Endothelial cell of umbilical vein (primary cell): ENCODE measurements around the gene ST6GALNAC3. TPM values are rescaled to one million over a fixed set of nuclear protein-coding genes. Genes with fewer than 3 reads are reported as not detected.

Experiments used
- BruUV-seq: library from RNA; stranded (reverse); fragments of 400-500 nt; replicated peaks from 2 replicates; lab custom pipeline; 2021; lab: Mats Ljungman, UMichigan
- CTCF ChIA-PET: fragments of 300-600, 350-600 bp; sonication (Branson Sonifier 250); formaldehyde crosslinking; loops from one replicate; lab custom pipeline; 2021; ENCODE audit warnings: antibody characterized with exemption, inconsistent platforms; lab: Charles Lee
- POLR2A ChIA-PET: fragments of 300-600, 350-600 bp; sonication (Branson Sonifier 250); formaldehyde crosslinking; loops from one replicate; lab custom pipeline; 2021; ENCODE audit warnings: antibody characterized with exemption, inconsistent platforms; lab: Charles Lee
- DNase-seq: peaks from one replicate; pipeline ENCODE4 v3.0.0-alpha.2; 2011; ENCODE audit warnings: low read depth, low spot score
- FAIRE-seq: peaks from 2 replicates; lab custom pipeline; 2011; peaks lifted over from hg19 to GRCh38; lab: Jason Lieb, UNC
- H2AFZ ChIP-seq: 2 replicates; pipeline ENCODE4 v1.6.0; 2012; ENCODE audit warnings: low read depth, low read length, control low read depth, inconsistent platforms
- H3K27ac ChIP-seq: 2 replicates; pipeline ENCODE4 v1.5.1; 2011; ENCODE audit warnings: low read depth, mild to moderate bottlenecking, control low read depth, low read length, moderate library complexity; ENCODE audit not compliant: insufficient read depth
- H3K27me3 ChIP-seq, 2 experiments: 2 replicates each; pipeline versions ENCODE4 v1.6.0 to v1.6.1; 2011; ENCODE audit warnings: low read length in 2 of 2, mixed read lengths in 1 of 2; ENCODE audit not compliant: control insufficient read depth in 2 of 2, insufficient read depth in 2 of 2
- H3K36me3 ChIP-seq, 2 experiments: 2 replicates in 1 of 2; 3 replicates in 1 of 2; pipeline ENCODE4 v1.5.1; 2011; ENCODE audit warnings: low read length in 2 of 2, mild to moderate bottlenecking in 1 of 2, moderate library complexity in 1 of 2; ENCODE audit not compliant: control insufficient read depth in 2 of 2, insufficient read depth in 2 of 2; ENCODE audit errors: extremely low read depth in 1 of 2
- H3K4me1 ChIP-seq: 3 replicates; pipeline ENCODE4 v1.5.1; 2011; ENCODE audit warnings: mild to moderate bottlenecking, low read length; ENCODE audit not compliant: control insufficient read depth, insufficient read depth; ENCODE audit errors: extremely low read depth
- H3K4me2 ChIP-seq: 2 replicates; pipeline ENCODE4 v1.6.1; 2011; ENCODE audit warnings: low read length, control low read depth, mixed read lengths; ENCODE audit not compliant: insufficient read depth
- H3K4me3 ChIP-seq, 3 experiments: fragments of 200-600 bp in 1 of 3; sonication (generic), shearing (Covaris generic) in 1 of 3; replicated peaks in 1 of 3; 2 replicates each; pipeline ENCODE4 v1.5.1; 2011 to 2016; ENCODE audit warnings: control low read depth in 3 of 3, low read length in 3 of 3, mild to moderate bottlenecking in 2 of 3, inconsistent platforms in 1 of 3, low read depth in 1 of 3, moderate library complexity in 1 of 3; ENCODE audit not compliant: insufficient read depth in 1 of 3
- H3K79me2 ChIP-seq: 2 replicates; pipeline ENCODE4 v1.6.0; 2012; ENCODE audit warnings: low read length, inconsistent platforms; ENCODE audit not compliant: control insufficient read depth, insufficient read depth
- H3K9ac ChIP-seq: replicated peaks from 2 replicates; pipeline ENCODE3; 2011; ENCODE audit warnings: low read length, control low read depth; ENCODE audit not compliant: insufficient read depth; ENCODE audit errors: extremely low read depth
- H3K9me1 ChIP-seq: replicated peaks from 3 replicates; pipeline ENCODE4 v1.6.0; 2011; ENCODE audit warnings: mild to moderate bottlenecking, low read length; ENCODE audit not compliant: control insufficient read depth, insufficient read depth; ENCODE audit errors: extremely low read depth
- H3K9me3 ChIP-seq: replicated peaks from 2 replicates; pipeline ENCODE4 v1.5.1; 2012; ENCODE audit warnings: low read length, inconsistent platforms; ENCODE audit not compliant: control insufficient read depth, insufficient read depth
- H4K20me1 ChIP-seq: replicated peaks from 2 replicates; pipeline ENCODE3; 2011; ENCODE audit warnings: mild to moderate bottlenecking, low read length; ENCODE audit not compliant: control insufficient read depth, insufficient read depth; ENCODE audit errors: extremely low read depth
- CTCF ChIP-seq, 2 donors: IDR thresholded peaks; 1 replicate in 1 of 2; 2 replicates in 1 of 2; pipeline ENCODE4 v1.5.1; 2011; ENCODE audit warnings: low read length in 2 of 2, mild to moderate bottlenecking in 2 of 2, moderate library complexity in 2 of 2, control low read depth in 1 of 2, inconsistent platforms in 1 of 2, low read depth in 1 of 2; ENCODE audit not compliant: insufficient read depth in 1 of 2; ENCODE audit errors: extremely low read depth in 1 of 2
- EZH2 ChIP-seq: IDR thresholded peaks from 2 replicates; pipeline ENCODE4 v1.6.1; 2012; ENCODE audit warnings: borderline replicate concordance, low read depth, mild to moderate bottlenecking, moderate library complexity, low read length, inconsistent platforms; ENCODE audit not compliant: severe bottlenecking
- JUN ChIP-seq: IDR thresholded peaks from 2 replicates; pipeline ENCODE4 v1.6.1; 2011; ENCODE audit warnings: borderline replicate concordance, low read depth; ENCODE audit not compliant: insufficient read length, insufficient read depth
- POLR2A ChIP-seq: IDR thresholded peaks from 2 replicates; pipeline ENCODE4 v1.6.1; 2012; ENCODE audit warnings: low read depth, mild to moderate bottlenecking, control low read depth, low read length
- POLR2AphosphoS5 ChIP-seq: IDR thresholded peaks from 2 replicates; pipeline ENCODE4 v1.6.1; 2012; ENCODE audit warnings: low read depth, mild to moderate bottlenecking, control low read depth, low read length, moderate library complexity; ENCODE audit not compliant: insufficient read depth
- dilution Hi-C: fragments of 300-500 bp; cut with MboI; formaldehyde crosslinking; loops from one replicate; pipeline ENCODE4 v1.15.0; 2019; ENCODE audit warnings: low sequenced_read_pairs; ENCODE audit not compliant: extremely low pct_ligation_motif_present
- intact Hi-C: fragments of 100-400 bp; cut with micrococcal nuclease; formaldehyde crosslinking; loops from one replicate; pipeline ENCODE4 v1.10.0; 2022
- polyA plus RNA-seq, 4 experiments: library from polyadenylated mRNA; depleted of rRNA in 3 of 4; stranded (reverse) in 3 of 4; unstranded in 1 of 4; fragments of >200 nt; gene quantifications; 2 replicates each; pipeline versions ENCODE4 v1.2.1 to v1.2.3, GENCODE V29; 2011 to 2012; ENCODE audit warnings: missing spikeins in 1 of 4
- total RNA-seq: library from RNA; stranded (reverse); gene quantifications from 2 replicates; pipeline ENCODE4 v1.2.3, GENCODE V29; 2021

Gene ST6GALNAC3
- total and polyA plus RNA-seq, 2 donors (not counting 3 experiments of a cell fraction or from before 2014, with no cell fraction given), result 7.6 to 48.3 TPM

- H3K4me2 ChIP-seq, result no peak overlapping the region
- H3K27me3 ChIP-seq, result no peaks in the 10 kb centered on the region
- H3K9me1 ChIP-seq, result no peaks in the 10 kb centered on the region
- H3K4me3 ChIP-seq, result no peak overlapping the region
- no peaks in the 10 kb centered on the region for H4K20me1 ChIP-seq
- ChIA-PET POLR2A (no interaction called here), CTCF (no interaction called here)
- H3K4me1 ChIP-seq, result no peaks in the 10 kb centered on the region
- no peak for DNase-seq
- no TSS peak for BruUV-seq
- no peaks in the 10 kb centered on the region for H3K79me2 ChIP-seq
- TF ChIP-seq CTCF (IDR thresholded peaks at IDR 0.05; ENCODE audit: extremely low read depth in 1 of 2, insufficient read depth in 1 of 2, low read depth in 1 of 2, low read length in 2 of 2) (no peak), JUN (no peak), POLR2AphosphoS5 (no peak), POLR2A (no peak), EZH2 (no peak)
- no peaks in the 10 kb centered on the region for H3K36me3 ChIP-seq
- FAIRE-seq, result no peak
- no peak overlapping the region for H2AFZ ChIP-seq
- no peaks in the 10 kb centered on the region for H3K9me3 ChIP-seq
- H3K27ac ChIP-seq, result no peak overlapping the region
- dilution Hi-C loops, result no loop called here
- intact Hi-C loops, result loop anchor here (10.0 kb wide), 1 partner anchor 432 kb away; no protein-coding TSS in a partner anchor
- no peak overlapping the region for H3K9ac ChIP-seq
Measured at GRCh38 chr1:76336931-76337371, 262.4 kb downstream of the ST6GALNAC3 start.
